Transverse colon (tissue), 4 donors: ENCODE results near the gene CGB5. TPM values are rescaled to one million over a fixed set of nuclear protein-coding genes. Genes with fewer than 3 reads are reported as not detected.
"Not testable (repeated sequence)": the region's sequence is repeated elsewhere in the genome, so short reads cannot be mapped to it uniquely, and the experiment has no call there.

Experiments
- DNase-seq: peaks from one replicate; pipeline ENCODE4 v3.0.0-alpha.2; 2019
- H3K27ac ChIP-seq, 4 donors: fragments of 200-600 bp; sonication (generic); 2 replicates each; pipeline ENCODE4 v1.5.1; 2016 to 2018; ENCODE audit warnings: inconsistent platforms in 4 of 4
- H3K27me3 ChIP-seq: fragments of 200-600 bp; sonication (generic); 2 replicates; pipeline ENCODE4 v1.5.1; 2017; ENCODE audit warnings: inconsistent platforms
- H3K36me3 ChIP-seq, 4 donors: fragments of 200-600 bp; sonication (generic); 2 replicates each; pipeline ENCODE4 v1.5.1; 2017 to 2019; ENCODE audit warnings: inconsistent platforms in 4 of 4
- H3K4me1 ChIP-seq, 4 donors: fragments of 200-600 bp; sonication (generic); 2 replicates each; pipeline ENCODE4 v1.5.1; 2017 to 2020; ENCODE audit warnings: inconsistent platforms in 4 of 4
- H3K4me3 ChIP-seq, 4 donors: fragments of 200-600 bp; sonication (generic); 1 replicate in 1 of 4; 2 replicates in 3 of 4; pipeline versions ENCODE4 v1.5.1 to v1.6.1; 2017 to 2019; ENCODE audit warnings: inconsistent platforms in 4 of 4
- H3K9me3 ChIP-seq, 2 donors: fragments of 200-600 bp; sonication (generic); 2 replicates each; pipeline ENCODE4 v1.5.1; 2017 to 2019; ENCODE audit warnings: inconsistent platforms in 2 of 2
- EP300 ChIP-seq: sonication (generic); formaldehyde crosslinking; IDR thresholded peaks from one replicate; pipeline ENCODE4 v1.6.1; 2017; ENCODE audit warnings: antibody characterized with exemption, low read depth
- POLR2A ChIP-seq: fragments of 450-650 bp; IDR thresholded peaks from one replicate; pipeline ENCODE4 v1.6.1; 2016; ENCODE audit warnings: antibody characterized with exemption, mild to moderate bottlenecking, moderate library complexity
- POLR2AphosphoS5 ChIP-seq, 3 donors: sonication (generic); formaldehyde crosslinking; IDR thresholded peaks; one replicate each; pipeline ENCODE4 v1.6.1; 2016; ENCODE audit warnings: antibody characterized with exemption in 3 of 3
- WGBS, 2 donors: methylation state at CpG; one replicate each; pipeline ENCODE4 v1.1.5; 2018; ENCODE audit warnings: low coverage in 1 of 2; 5-methylcytosine and 5-hydroxymethylcytosine counted together
- in situ Hi-C, 4 donors: fragments of 200-750 bp; cut with MboI; loops; one replicate each; pipeline versions ENCODE4 v1.15.0 to v1.15.1; 2017; ENCODE audit warnings: low sequenced_read_pairs in 3 of 4, low pct_ligation_motif_present in 1 of 4, low pct_unique_long_range_greater_than_20kb in 1 of 4
- intact Hi-C: fragments of 100-400 bp; cut with DNase I; formaldehyde crosslinking; loops from one replicate; pipeline ENCODE4 v1.15.1; 2023; ENCODE audit warnings: low total_unique reads
- total RNA-seq, 4 donors: library from RNA; depleted of rRNA; stranded (reverse); fragments of >200 nt; gene quantifications; one replicate each; pipeline ENCODE4 v1.1.0, GENCODE V29; 2016
- TF ChIP-seq, protein P1 (sequence below), 5 experiments: fragments of 200-600 bp in 3 of 5; fragments of 450-650 bp in 2 of 5; sonication (generic) in 3 of 5; IDR thresholded peaks; 1 replicate in 2 of 5; 2 replicates in 3 of 5; pipeline ENCODE4 v1.5.1; 2016 to 2017; ENCODE audit warnings: antibody characterized with exemption in 5 of 5, inconsistent platforms in 3 of 5, mild to moderate bottlenecking in 2 of 5, moderate library complexity in 1 of 5

CGB5 gene
- not detected for total RNA-seq

GRCh38 chr19:49043548-49043947 lies at the start of gene CGB5:
TSS of gene CGB5 (plus strand) at chr19:49043848. CDS start at chr19:49044210, 362 bp downstream.
- H3K27ac ChIP-seq, intact Hi-C loops, H3K27me3 ChIP-seq, in situ Hi-C loops, H3K4me3 ChIP-seq, H3K36me3 ChIP-seq, H3K9me3 ChIP-seq, DNase-seq, H3K4me1 ChIP-seq: not testable (repeated sequence)
- WGBS, 2 donors, result 62% methylated on average over 12 of the region's 15 CpGs; no CpG with 5 or more reads in 1 of the 2 donors

GRCh38 chr19:48994035-48994386 lies 49.6 kb upstream of the CGB5 start:
- Histone ChIP-seq H3K4me1 (peaks cover 16 to 36% (median 29%) of the 10 kb centered on the region in 4 donors), H3K27me3 (no peaks in the 10 kb centered on the region), H3K9me3 (no peaks in the 10 kb centered on the region), H3K4me3 (peak overlapping the region; percentile 47 to 87 (median 54)), H3K36me3 (no peaks in the 10 kb centered on the region), H3K27ac (peak overlapping the region; percentile 89 to 96 (median 94))
- in situ Hi-C loops (no loop called here), intact Hi-C loops (no loop called here)
- WGBS, 2 donors, result 2 to 4% methylated on average over 4 to 13 of the region's 13 CpGs
- TF ChIP-seq, protein P1, sequence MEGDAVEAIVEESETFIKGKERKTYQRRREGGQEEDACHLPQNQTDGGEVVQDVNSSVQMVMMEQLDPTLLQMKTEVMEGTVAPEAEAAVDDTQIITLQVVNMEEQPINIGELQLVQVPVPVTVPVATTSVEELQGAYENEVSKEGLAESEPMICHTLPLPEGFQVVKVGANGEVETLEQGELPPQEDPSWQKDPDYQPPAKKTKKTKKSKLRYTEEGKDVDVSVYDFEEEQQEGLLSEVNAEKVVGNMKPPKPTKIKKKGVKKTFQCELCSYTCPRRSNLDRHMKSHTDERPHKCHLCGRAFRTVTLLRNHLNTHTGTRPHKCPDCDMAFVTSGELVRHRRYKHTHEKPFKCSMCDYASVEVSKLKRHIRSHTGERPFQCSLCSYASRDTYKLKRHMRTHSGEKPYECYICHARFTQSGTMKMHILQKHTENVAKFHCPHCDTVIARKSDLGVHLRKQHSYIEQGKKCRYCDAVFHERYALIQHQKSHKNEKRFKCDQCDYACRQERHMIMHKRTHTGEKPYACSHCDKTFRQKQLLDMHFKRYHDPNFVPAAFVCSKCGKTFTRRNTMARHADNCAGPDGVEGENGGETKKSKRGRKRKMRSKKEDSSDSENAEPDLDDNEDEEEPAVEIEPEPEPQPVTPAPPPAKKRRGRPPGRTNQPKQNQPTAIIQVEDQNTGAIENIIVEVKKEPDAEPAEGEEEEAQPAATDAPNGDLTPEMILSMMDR (IDR thresholded peaks at IDR 0.05), result no peak
- TF ChIP-seq POLR2A (no peak), EP300 (no peak), POLR2AphosphoS5 (IDR thresholded peaks at IDR 0.05) (no peak)
- DNase-seq, result no peak

- TF ChIP-seq POLR2AphosphoS5 (IDR thresholded peaks at IDR 0.05) (no peak), EP300 (no peak), POLR2A (no peak)
- TF ChIP-seq, protein P1 (IDR thresholded peaks at IDR 0.05), result peak; percentile 22 to 40 (median 34)
- Histone ChIP-seq H3K4me1 (peaks cover 7 to 16% (median 12%) of the 10 kb centered on the region in 4 donors), H3K4me3 (no peak overlapping the region), H3K27ac (no peak overlapping the region), H3K27me3 (no peaks in the 10 kb centered on the region), H3K36me3 (no peaks in the 10 kb centered on the region), H3K9me3 (no peaks in the 10 kb centered on the region)
- in situ Hi-C loops, result no loop called here
- 80 to 100% methylated on average over 2 to 5 of the region's 5 CpGs for WGBS, 2 donors
- peak; percentile 62 for DNase-seq
- intact Hi-C loops, result no loop called here
Measured at GRCh38 chr19:48997972-48998371, 45.7 kb upstream of the CGB5 start.

- H3K36me3 ChIP-seq, result peaks cover 0 to 14% (median 2%) of the 10 kb centered on the region in 4 donors
- H3K4me3 ChIP-seq, result no peak overlapping the region
- 59% methylated on average over 16 of the region's 16 CpGs; no CpG with 5 or more reads in 1 of the 2 donors for WGBS, 2 donors
- TF ChIP-seq EP300 (no peak), POLR2AphosphoS5 (IDR thresholded peaks at IDR 0.05) (no peak), POLR2A (no peak)
- TF ChIP-seq, protein P1 (IDR thresholded peaks at IDR 0.05), result peak; percentile 46 to 62 (median 54)
- DNase-seq, result peak; percentile 69
- H3K27me3 ChIP-seq, result no peaks in the 10 kb centered on the region
- intact Hi-C loops (no loop called here), in situ Hi-C loops (no loop called here)
- H3K27ac ChIP-seq, result no peak overlapping the region
- no peaks in the 10 kb centered on the region for H3K9me3 ChIP-seq
- H3K4me1 ChIP-seq, result peaks cover under 1 to 7% (median 4%) of the 10 kb centered on the region in 4 donors
Measured at GRCh38 chr19:48999481-49000325, 43.9 kb upstream of the CGB5 start.
